Endometrium (tissue), 2 donors: ENCODE measurements around the gene PTAR1.
"Not testable (repeated sequence)": the region's sequence is repeated elsewhere in the genome, so short reads cannot be mapped to it uniquely, and the experiment has no call there.

ENCODE experiments used
- FAIRE-seq: peaks from 2 replicates; lab custom pipeline; 2012; peaks lifted over from hg19 to GRCh38; lab: Jason Lieb, UNC
- donor health status: control.
- donor health status: control.

The PTAR1 gene

GRCh38 chr9:69759421-69760277 is at the start of gene PTAR1:
PTAR1 (minus strand) TSS chr9:69760011; CDS start chr9:69759938, 73 bp downstream.
- FAIRE-seq = no peak

GRCh38 chr9:69809304-69809863 is 49.6 kb upstream of the PTAR1 start:
- FAIRE-seq = no peak

DNA sequence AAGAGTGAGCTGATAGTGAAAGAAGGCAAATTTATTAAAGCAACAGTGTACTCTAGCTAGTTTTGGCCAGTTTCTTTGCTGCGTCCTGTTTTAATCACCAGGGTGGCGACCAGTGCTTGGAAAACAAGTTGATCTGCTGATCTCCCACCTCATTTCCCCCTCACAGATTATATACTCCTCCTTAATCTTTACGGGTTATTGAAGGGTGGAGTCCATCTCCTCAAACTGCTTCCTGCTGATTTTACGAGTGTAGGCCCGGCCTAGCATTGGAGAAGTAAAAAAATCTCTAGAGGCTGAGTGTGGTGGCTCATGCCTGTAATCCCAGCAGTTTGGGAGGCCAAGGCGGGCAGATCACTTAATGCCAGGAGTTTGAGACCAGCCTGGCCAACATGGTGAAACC is 46.8 kb upstream of the PTAR1 start:
- FAIRE-seq = no peak

DNA sequence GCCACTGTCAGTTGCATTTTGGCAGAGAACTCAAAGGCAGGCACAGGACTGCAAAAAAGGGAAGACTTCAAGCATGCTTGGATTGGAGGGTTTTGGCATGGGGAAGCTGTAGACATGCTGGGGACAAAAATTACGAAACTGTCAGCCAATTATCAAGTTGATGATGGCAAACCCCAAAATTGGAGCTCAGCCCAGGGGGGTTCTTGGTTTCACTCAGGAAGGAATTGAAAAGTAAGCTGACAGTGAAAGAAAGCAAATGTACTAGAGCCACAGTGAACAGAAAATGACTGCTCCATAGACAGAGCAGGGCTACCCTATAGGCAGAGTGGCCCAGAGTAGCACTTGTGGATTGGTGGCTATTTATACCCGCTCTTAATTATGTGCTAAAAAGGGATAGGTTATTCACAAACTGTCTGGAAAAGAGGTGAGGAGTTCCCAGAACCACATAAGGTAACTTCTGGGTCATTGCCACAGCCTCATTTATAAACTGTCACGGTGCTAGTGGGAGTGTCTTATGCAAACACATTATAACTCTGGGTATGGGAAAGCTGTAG is 46.2 kb upstream of the PTAR1 start:
- FAIRE-seq = no peak

DNA sequence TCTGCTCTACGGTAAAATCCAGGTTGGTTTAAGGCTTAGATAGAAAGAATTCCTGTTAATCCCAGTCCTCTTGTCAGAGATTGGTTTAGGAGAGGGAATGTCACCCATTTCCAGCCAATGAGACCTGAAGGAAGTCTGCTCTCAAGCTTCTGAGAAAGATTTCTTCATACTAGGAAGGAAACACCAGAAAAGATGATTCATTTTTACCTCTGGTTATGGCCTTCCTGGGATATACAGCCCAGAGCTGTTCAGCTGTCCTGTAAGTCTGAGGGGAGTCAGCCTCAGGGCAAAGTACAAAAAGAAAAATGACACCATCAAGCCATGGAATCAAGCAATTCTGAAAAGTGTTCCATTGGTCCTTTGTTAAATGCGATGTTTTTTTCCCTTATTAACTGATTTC is 42.2 kb upstream of the PTAR1 start:
- no peak for FAIRE-seq

- FAIRE-seq = not testable (repeated sequence)
These were observed 40.2 kb upstream of the PTAR1 start for GRCh38 chr9:69800027-69800426.

DNA sequence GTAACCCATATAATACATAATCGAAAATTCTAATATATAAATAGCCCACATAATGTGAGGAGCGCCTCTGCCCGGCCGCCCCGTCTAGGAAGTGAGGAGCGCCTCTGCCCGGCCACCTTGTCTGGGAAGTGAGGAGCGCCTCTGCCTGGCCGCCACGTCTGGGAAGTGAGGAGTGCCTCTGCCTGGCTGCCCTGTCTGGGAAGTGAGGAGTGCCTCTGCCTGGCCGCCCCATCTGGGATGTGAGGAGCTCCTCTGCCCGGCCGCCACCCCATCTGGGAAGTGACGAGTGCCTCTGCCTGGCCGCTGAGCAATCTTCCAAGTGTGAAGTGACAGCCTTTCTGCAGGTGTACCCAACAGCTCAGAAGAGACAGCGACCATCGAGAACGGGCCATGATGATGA is 39.7 kb upstream of the PTAR1 start:
- FAIRE-seq = not testable (repeated sequence)

GRCh38 chr9:69798744-69799143 is 38.9 kb upstream of the PTAR1 start:
- FAIRE-seq = no peak

GRCh38 chr9:69797675-69798074 is 37.9 kb upstream of the PTAR1 start:
- no peak for FAIRE-seq

GRCh38 chr9:69794356-69794755 is 34.5 kb upstream of the PTAR1 start:
- FAIRE-seq = no peak

GRCh38 chr9:69785757-69786156 is 25.9 kb upstream of the PTAR1 start:
- FAIRE-seq = no peak

GRCh38 chr9:69773258-69773657 is 13.4 kb upstream of the PTAR1 start:
- FAIRE-seq = no peak

- FAIRE-seq = no peak
These were observed 12.1 kb upstream of the PTAR1 start for GRCh38 chr9:69771775-69772418.

- no peak for FAIRE-seq
These were observed 8.9 kb upstream of the PTAR1 start for GRCh38 chr9:69768716-69769115.

GRCh38 chr9:69768101-69768500 is 8.3 kb upstream of the PTAR1 start:
- FAIRE-seq = no peak

DNA sequence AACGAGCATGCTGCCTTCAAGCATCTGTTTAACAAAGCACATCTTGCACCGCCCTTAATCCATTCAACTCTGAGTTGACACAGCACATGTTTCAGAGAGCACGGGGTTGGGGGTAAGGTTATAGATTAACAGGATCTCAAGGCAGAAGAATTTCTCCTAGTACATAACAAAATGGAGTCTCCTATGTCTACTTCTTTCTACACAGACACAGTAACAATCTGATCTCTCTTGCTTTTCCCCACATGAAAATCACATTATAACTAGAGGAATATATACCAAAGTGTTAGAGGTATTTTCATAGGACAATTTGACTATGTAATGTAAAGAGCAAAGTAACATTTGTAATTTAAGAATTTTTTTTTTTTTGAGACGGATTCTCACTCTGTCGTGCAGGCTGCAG is 4.1 kb upstream of the PTAR1 start:
- FAIRE-seq = not testable (repeated sequence)

DNA sequence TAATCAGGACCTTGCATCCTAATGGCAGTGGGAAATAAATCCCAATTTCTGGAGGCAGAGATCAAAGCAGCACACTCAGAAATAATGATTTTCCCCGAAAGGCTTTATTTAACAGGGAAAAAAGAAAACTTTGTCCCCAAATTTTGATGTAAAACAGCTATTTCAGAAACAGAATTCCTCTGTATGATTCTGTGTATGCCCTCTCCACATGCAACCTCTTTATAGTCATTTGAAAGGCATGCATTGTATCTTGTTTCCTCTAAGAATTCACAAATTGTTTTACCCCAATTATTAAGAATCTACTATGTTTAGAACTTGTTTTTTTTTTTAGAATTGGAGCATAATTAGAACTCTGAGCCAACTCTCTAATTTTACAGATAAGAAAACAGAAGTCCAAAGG is 2.7 kb upstream of the PTAR1 start:
- FAIRE-seq = no peak

DNA sequence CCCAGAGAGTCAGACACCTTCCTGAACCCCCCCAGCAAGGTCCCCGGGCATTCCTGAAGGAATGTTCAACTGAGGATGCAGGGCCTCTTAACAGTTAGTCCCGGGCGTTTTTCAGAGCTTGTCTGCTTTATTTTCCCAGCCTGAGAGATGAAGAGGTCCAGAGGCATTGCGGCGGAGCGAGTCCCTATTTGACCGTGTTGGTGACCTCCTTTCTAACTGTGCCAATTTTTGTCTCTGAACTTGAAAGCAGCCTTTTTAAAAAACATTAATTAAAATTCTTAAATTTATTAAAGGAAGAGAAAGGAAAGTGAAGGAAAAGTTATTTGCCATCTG is 433 bp upstream of the PTAR1 start:
- FAIRE-seq = no peak

GRCh38 chr9:69759021-69759420 is 790 bp downstream of the PTAR1 start:
- FAIRE-seq = no peak

- FAIRE-seq = no peak
These were observed 1.7 kb downstream of the PTAR1 start for GRCh38 chr9:69757996-69758675.

GRCh38 chr9:69755205-69755604 is 4.6 kb downstream of the PTAR1 start:
- no peak for FAIRE-seq

- FAIRE-seq = no peak
These were observed 6.0 kb downstream of the PTAR1 start for GRCh38 chr9:69753830-69754229.

DNA sequence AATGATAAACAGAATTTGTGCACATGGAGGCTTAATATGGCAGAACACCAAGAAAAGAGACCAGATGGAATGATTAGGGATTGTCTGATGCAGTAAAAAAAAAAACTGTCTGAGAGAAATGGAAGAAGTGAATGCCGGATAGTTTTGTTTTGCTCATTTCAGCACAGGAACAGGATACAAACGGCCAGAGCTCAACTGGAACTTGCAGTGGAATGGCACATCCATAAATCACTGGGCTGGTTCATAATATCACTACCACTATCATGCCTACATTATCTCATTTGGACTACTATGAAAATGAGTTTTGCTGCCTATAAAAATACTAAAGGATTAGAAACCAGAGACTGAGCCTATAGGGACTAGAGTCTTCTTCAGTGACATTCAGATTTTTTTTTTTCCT is 9.7 kb downstream of the PTAR1 start:
- FAIRE-seq = no peak
